HG03520 (cell line): Measurements from ENCODE around the gene INSM1.
"Not testable (repeated sequence)": the region's sequence is repeated elsewhere in the genome, so short reads cannot be mapped to it uniquely, and the experiment has no call there.

Experiments
- ATAC-seq: cut with Tn5 transposase; IDR thresholded peaks from one replicate; pipeline ENCODE4 v1.9.1; 2021; ENCODE audit warnings: mild to moderate bottlenecking, moderate library complexity; ENCODE audit not compliant: unreplicated experiment

Gene INSM1

GRCh38 chr20:20367575-20368417 is at the start of gene INSM1:
INSM1 (plus strand) TSS chr20:20368104; CDS start chr20:20368268, 164 bp downstream.
- no peak for ATAC-seq

GRCh38 chr20:20318365-20319161 is 49.3 kb upstream of the INSM1 start:
- no peak for ATAC-seq

- no peak for ATAC-seq
Observed at GRCh38 chr20:20321134-20321533, 46.8 kb upstream of the INSM1 start.

- no peak for ATAC-seq
Observed at GRCh38 chr20:20321917-20322316, 46.0 kb upstream of the INSM1 start.

- no peak for ATAC-seq
Observed at GRCh38 chr20:20322912-20323311, 45.0 kb upstream of the INSM1 start.

GRCh38 chr20:20327746-20328145 is 40.2 kb upstream of the INSM1 start:
- no peak for ATAC-seq

- no peak for ATAC-seq
Observed at GRCh38 chr20:20329564-20329963, 38.3 kb upstream of the INSM1 start.

GRCh38 chr20:20331156-20331555 is 36.7 kb upstream of the INSM1 start:
- no peak for ATAC-seq

GRCh38 chr20:20331817-20332216 is 36.1 kb upstream of the INSM1 start:
- no peak for ATAC-seq

GRCh38 chr20:20333866-20334265 is 34.0 kb upstream of the INSM1 start:
- ATAC-seq = no peak

GRCh38 chr20:20334489-20334888 is 33.4 kb upstream of the INSM1 start:
- peak; percentile 98 for ATAC-seq

GRCh38 chr20:20338133-20338730 is 29.7 kb upstream of the INSM1 start:
- ATAC-seq = no peak

- no peak for ATAC-seq
Observed at GRCh38 chr20:20340443-20340842, 27.5 kb upstream of the INSM1 start.

- ATAC-seq = no peak
Observed at GRCh38 chr20:20341371-20341770, 26.5 kb upstream of the INSM1 start.

- no peak for ATAC-seq
Observed at GRCh38 chr20:20342066-20342465, 25.8 kb upstream of the INSM1 start.

- no peak for ATAC-seq
Observed at GRCh38 chr20:20343932-20344331, 24.0 kb upstream of the INSM1 start.

- ATAC-seq = no peak
Observed at GRCh38 chr20:20344476-20344875, 23.4 kb upstream of the INSM1 start.

- ATAC-seq = no peak
Observed at GRCh38 chr20:20353576-20353975, 14.3 kb upstream of the INSM1 start.

- ATAC-seq = not testable (repeated sequence)
Observed at GRCh38 chr20:20355503-20355902, 12.4 kb upstream of the INSM1 start.

GRCh38 chr20:20358801-20359200 is 9.1 kb upstream of the INSM1 start:
- no peak for ATAC-seq

GRCh38 chr20:20359628-20360027 is 8.3 kb upstream of the INSM1 start:
- no peak for ATAC-seq

- ATAC-seq = peak; percentile 74
Observed at GRCh38 chr20:20360464-20360863, 7.4 kb upstream of the INSM1 start.
